IMR-90 (cell line): ENCODE results near the gene KRT78. TPM values are rescaled to one million over a fixed set of nuclear protein-coding genes. Genes with fewer than 3 reads are reported as not detected.

Experiments used
- ATAC-seq: fragments of 200-7000 bp; cut with Tn5 transposase; 2 replicates; pipeline ENCODE4 v1.9.1; 2020; ENCODE audit warnings: low read depth, mild to moderate bottlenecking, moderate library complexity
- BruUV-seq: library from RNA; stranded (reverse); fragments of 400-500 nt; replicated peaks from 2 replicates; lab custom pipeline; 2021; lab: Mats Ljungman, UMichigan
- CTCF ChIA-PET: fragments of 300-600 bp; formaldehyde crosslinking; extraction: SDS; loops from one replicate; lab custom pipeline; 2021; ENCODE audit warnings: antibody characterized with exemption; lab: Yijun Ruan, JAX
- POLR2A ChIA-PET: fragments of 300-600 bp; sonication (Branson Sonifier 250); formaldehyde crosslinking; loops from one replicate; lab custom pipeline; 2022; ENCODE audit warnings: antibody characterized with exemption; ENCODE audit not compliant: unreplicated experiment; lab: Charles Lee
- DNase-seq: peaks from one replicate; pipeline ENCODE4 v3.0.0; 2013
- H2AFZ ChIP-seq: replicated peaks from 2 replicates; pipeline ENCODE3; 2013; ENCODE audit warnings: low read length, mild to moderate bottlenecking; ENCODE audit not compliant: poor library complexity
- H2AK5ac ChIP-seq: 2 replicates; pipeline ENCODE4 v1.6.1; 2013; ENCODE audit warnings: low read depth, low read length, inconsistent platforms
- H2AK9ac ChIP-seq: replicated peaks from 2 replicates; pipeline ENCODE3; 2013; ENCODE audit warnings: mild to moderate bottlenecking, low read depth, low read length, moderate library complexity; ENCODE audit not compliant: poor library complexity
- H2BK120ac ChIP-seq: 2 replicates; pipeline ENCODE4 v1.6.1; 2013; ENCODE audit warnings: low read depth, low read length, inconsistent platforms
- H2BK15ac ChIP-seq: 3 replicates; pipeline ENCODE4 v1.6.1; 2013; ENCODE audit warnings: low read depth, low read length, inconsistent platforms
- H2BK20ac ChIP-seq: 2 replicates; pipeline ENCODE4 v1.6.1; 2013; ENCODE audit warnings: low read depth, mild to moderate bottlenecking, inconsistent platforms, low read length, moderate library complexity
- H2BK5ac ChIP-seq: 2 replicates; pipeline ENCODE4 v1.6.1; 2013; ENCODE audit warnings: mild to moderate bottlenecking, low read depth, low read length, inconsistent platforms; ENCODE audit not compliant: poor library complexity, severe bottlenecking
- H3K14ac ChIP-seq: replicated peaks from 2 replicates; pipeline ENCODE4 v1.6.1; 2013; ENCODE audit warnings: low read depth, low read length, inconsistent platforms
- H3K18ac ChIP-seq: 2 replicates; pipeline ENCODE4 v1.6.1; 2013; ENCODE audit warnings: low read depth, low read length, control low read depth
- H3K23ac ChIP-seq: 2 replicates; pipeline ENCODE4 v1.6.1; 2013; ENCODE audit warnings: low read depth, low read length, inconsistent platforms
- H3K27ac ChIP-seq: 2 replicates; pipeline ENCODE4 v1.5.1; 2013; ENCODE audit warnings: mild to moderate bottlenecking, control low read depth, low read length; ENCODE audit not compliant: insufficient read depth
- H3K27me3 ChIP-seq: 2 replicates; pipeline ENCODE4 v1.6.1; 2013; ENCODE audit warnings: low read length; ENCODE audit not compliant: control insufficient read depth, insufficient read depth
- H3K36me3 ChIP-seq: 2 replicates; pipeline ENCODE4 v1.6.1; 2013; ENCODE audit warnings: low read length, mixed read lengths; ENCODE audit not compliant: control insufficient read depth, insufficient read depth
- H3K4ac ChIP-seq: 2 replicates; pipeline ENCODE4 v1.6.1; 2013; ENCODE audit warnings: low read depth, low read length, inconsistent platforms
- H3K4me1 ChIP-seq: 2 replicates; pipeline ENCODE4 v1.6.1; 2013; ENCODE audit warnings: low read length, mixed read lengths; ENCODE audit not compliant: control insufficient read depth, insufficient read depth
- H3K4me2 ChIP-seq: 2 replicates; pipeline ENCODE4 v1.6.1; 2013; ENCODE audit warnings: low read depth, mild to moderate bottlenecking, control low read depth, low read length, moderate library complexity
- H3K4me3 ChIP-seq: 2 replicates; pipeline ENCODE4 v1.5.1; 2013; ENCODE audit warnings: low read depth, mild to moderate bottlenecking, control low read depth, low read length, moderate library complexity; ENCODE audit not compliant: insufficient read depth
- H3K56ac ChIP-seq: 2 replicates; pipeline ENCODE4 v1.6.1; 2013; ENCODE audit warnings: low read length, inconsistent platforms; ENCODE audit not compliant: insufficient read depth; ENCODE audit errors: extremely low read depth
- H3K79me1 ChIP-seq, 2 experiments: 2 replicates each; pipeline ENCODE4 v1.6.1; 2013; ENCODE audit warnings: low read length in 2 of 2, inconsistent platforms in 1 of 2, low read depth in 1 of 2
- H3K9ac ChIP-seq: 2 replicates; pipeline ENCODE4 v1.6.1; 2013; ENCODE audit warnings: low read depth, low read length, control low read depth
- H3K9me1 ChIP-seq: 2 replicates; pipeline ENCODE4 v1.6.1; 2013; ENCODE audit warnings: low read length, inconsistent platforms; ENCODE audit not compliant: insufficient read depth
- H3K9me3 ChIP-seq: 2 replicates; pipeline ENCODE4 v1.6.1; 2013; ENCODE audit warnings: low read length; ENCODE audit not compliant: control insufficient read depth, insufficient read depth
- H4K20me1 ChIP-seq: 2 replicates; pipeline ENCODE4 v1.6.1; 2013; ENCODE audit warnings: low read length, inconsistent platforms; ENCODE audit not compliant: insufficient read depth
- H4K5ac ChIP-seq: 2 replicates; pipeline ENCODE4 v1.6.1; 2013; ENCODE audit warnings: mild to moderate bottlenecking, low read depth, low read length, control low read depth
- H4K8ac ChIP-seq, 2 experiments: 2 replicates each; pipeline ENCODE4 v1.6.1; 2013; ENCODE audit warnings: low read depth in 2 of 2, low read length in 2 of 2, control low read depth in 1 of 2, inconsistent platforms in 1 of 2
- H4K91ac ChIP-seq: 2 replicates; pipeline ENCODE4 v1.6.1; 2013; ENCODE audit warnings: low read depth, low read length, inconsistent platforms; ENCODE audit not compliant: insufficient read depth
- BHLHE40 ChIP-seq: fragments of 150-350 bp; IDR thresholded peaks from 2 replicates; pipeline ENCODE4 v1.6.1; 2016; ENCODE audit warnings: mild to moderate bottlenecking, low read depth, low read length
- CHD1 ChIP-seq: IDR thresholded peaks from 2 replicates; pipeline ENCODE4 v1.6.1; 2012; ENCODE audit warnings: low read depth, low read length, improper control_type of control experiment
- CTCF ChIP-seq: conservative IDR thresholded peaks from 2 replicates; pipeline ENCODE4 v1.5.1; 2012; ENCODE audit warnings: mild to moderate bottlenecking, low read depth, low read length, improper control_type of control experiment
- MAFK ChIP-seq: IDR thresholded peaks from 2 replicates; pipeline ENCODE4 v1.6.1; 2012; ENCODE audit warnings: low read depth, low read length, improper control_type of control experiment
- MXI1 ChIP-seq: IDR thresholded peaks from 2 replicates; pipeline ENCODE4 v1.6.1; 2012; ENCODE audit warnings: low read depth, mild to moderate bottlenecking, low read length, moderate library complexity, borderline replicate concordance
- RAD21 ChIP-seq: IDR thresholded peaks from 2 replicates; pipeline ENCODE4 v1.6.1; 2012; ENCODE audit warnings: low read length, improper control_type of control experiment
- RCOR1 ChIP-seq: IDR thresholded peaks from 2 replicates; pipeline ENCODE4 v1.6.1; 2012; ENCODE audit warnings: mild to moderate bottlenecking, low read length, improper control_type of control experiment; ENCODE audit not compliant: insufficient replicate concordance
- SMC3 ChIP-seq: fragments of 150-350 bp; IDR thresholded peaks from 2 replicates; pipeline ENCODE4 v1.6.1; 2016; ENCODE audit warnings: low read depth, mild to moderate bottlenecking, antibody characterized with exemption, low read length, moderate library complexity
- USF2 ChIP-seq: fragments of 150-350 bp; IDR thresholded peaks from 2 replicates; pipeline ENCODE4 v1.6.1; 2017; ENCODE audit warnings: mild to moderate bottlenecking, antibody characterized with exemption, low read length, low read depth
- WGBS, 2 experiments: methylation state at CpG; one replicate each; pipeline versions ENCODE4 v1.1.5 to v1.1.7; 2013; ENCODE audit warnings: missing lambda C conversion rate in 2 of 2; ENCODE audit not compliant: insufficient read length in 1 of 2; ENCODE audit errors: extremely low coverage in 2 of 2; 5-methylcytosine and 5-hydroxymethylcytosine counted together
- dilution Hi-C: fragments of 300-500 bp; cut with HindIII; formaldehyde crosslinking; loops from one replicate; pipeline ENCODE4 v1.14.3; 2018; ENCODE audit warnings: low sequenced_read_pairs; ENCODE audit not compliant: unreplicated experiment
- in situ Hi-C: fragments of 300-500 bp; cut with MboI; formaldehyde crosslinking; loops from 3 replicates; pipeline ENCODE4 v1.14.3; 2019; ENCODE audit warnings: low sequenced_read_pairs, inconsistent platforms, mixed read lengths
- intact Hi-C: fragments of 100-400 bp; cut with micrococcal nuclease; formaldehyde crosslinking; loops from 2 replicates; pipeline ENCODE4 v1.10.0; 2022
- polyA plus RNA-seq, 3 experiments: library from polyadenylated mRNA; depleted of rRNA; stranded (reverse); fragments of >200 nt; gene quantifications; 2 replicates each; pipeline ENCODE4 v1.2.3, GENCODE V29; 2012; ENCODE audit warnings: low replicate concordance in 1 of 3
- total RNA-seq: library from RNA; depleted of rRNA; stranded (reverse); fragments of >200 nt; gene quantifications from 2 replicates; pipeline ENCODE4 v1.2.3, GENCODE V29; 2012

KRT78 gene
- total and polyA plus RNA-seq, 2 of the 4 experiments (the other 2 are of a cell fraction) = not detected

- intact Hi-C loops (no loop called here), in situ Hi-C loops (no loop called here), dilution Hi-C loops (no loop called here)
- no peaks in the 10 kb centered on the region for H3K9me3 ChIP-seq
- BruUV-seq = no TSS peak
- ATAC-seq = peak; percentile 30; the same call in 1 of the 2 replicates
- H2BK5ac ChIP-seq = no peak overlapping the region
- H2BK15ac ChIP-seq = peak overlapping the region; percentile 32; the same call in 1 of the 3 replicates
- H3K9me1 ChIP-seq = peaks cover 20% of the 10 kb centered on the region
- H3K4me3 ChIP-seq = no peak overlapping the region
- H4K91ac ChIP-seq = peak overlapping the region; percentile 51
- peaks cover 18% of the 10 kb centered on the region for H3K4me1 ChIP-seq
- H3K4me2 ChIP-seq = no peak overlapping the region
- H2AFZ ChIP-seq = peak overlapping the region; percentile 36
- CTCF ChIA-PET = no interaction called here
- H3K56ac ChIP-seq = no peak overlapping the region
- H3K27me3 ChIP-seq = peaks cover 5% of the 10 kb centered on the region; the same call in 1 of the 2 replicates
- peak overlapping the region; percentile 23 for H2AK9ac ChIP-seq
- peak overlapping the region; percentile 32; the same call in 1 of the 2 replicates for H3K23ac ChIP-seq
- H2BK20ac ChIP-seq = peak overlapping the region; percentile 71
- no peaks in the 10 kb centered on the region for H3K36me3 ChIP-seq
- H4K20me1 ChIP-seq = no peaks in the 10 kb centered on the region
- POLR2A ChIA-PET = no interaction called here
- DNase-seq = no peak
- no peak overlapping the region for H4K5ac ChIP-seq
- no peak overlapping the region for H3K9ac ChIP-seq
- peak overlapping the region; percentile 38 to 56; a peak in 2 of 4 replicates for H4K8ac ChIP-seq
- H2AK5ac ChIP-seq = peak overlapping the region; percentile 76
- H3K14ac ChIP-seq = peak overlapping the region; percentile 94
- peak overlapping the region; percentile 63 for H3K4ac ChIP-seq
- H3K27ac ChIP-seq = no peak overlapping the region; the same call in 1 of the 2 replicates
- 100% methylated on average over 3 of the region's 9 CpGs; no CpG with 5 or more reads in 1 of the 2 experiments for WGBS, 2 experiments
- H3K79me1 ChIP-seq = no peaks in the 10 kb centered on the region
- H2BK120ac ChIP-seq = peak overlapping the region; percentile 54
- H3K18ac ChIP-seq = no peak overlapping the region
- TF ChIP-seq CTCF = no peak
- no peak for TF ChIP-seq RCOR1
- no peak for TF ChIP-seq MAFK
- TF ChIP-seq USF2 = no peak
- TF ChIP-seq SMC3 = no peak
- no peak for TF ChIP-seq CHD1
- TF ChIP-seq RAD21 = no peak
- TF ChIP-seq MXI1 = no peak
- no peak for TF ChIP-seq BHLHE40
Measured at GRCh38 chr12:52836491-52837412, 12.0 kb downstream of the KRT78 start.
